CD4-positive, alpha-beta T cell (primary cell): ENCODE data around the gene DCAF12L1. TPM values are rescaled to one million over a fixed set of nuclear protein-coding genes. Genes with fewer than 3 reads are reported as not detected.

ENCODE experiments used
- ATAC-seq: fragments of 200-7000 bp; cut with Tn5 transposase; one replicate; pipeline ENCODE4 v1.10.0; 2022; ENCODE audit warnings: mild to moderate bottlenecking; ENCODE audit not compliant: poor library complexity
- CTCF ChIA-PET: fragments of 350-600 bp; sonication (Branson Sonifier 250); formaldehyde crosslinking; loops from one replicate; lab custom pipeline; 2021; ENCODE audit warnings: antibody characterized with exemption, inconsistent platforms; lab: Charles Lee
- POLR2A ChIA-PET: fragments of 350-600 bp; sonication (Branson Sonifier 250); formaldehyde crosslinking; loops from one replicate; lab custom pipeline; 2021; ENCODE audit warnings: antibody characterized with exemption, inconsistent platforms; lab: Charles Lee
- DNase-seq, 14 experiments: peaks; one replicate each; pipeline ENCODE4 v3.0.0-alpha.2; 2013 to 2020; ENCODE audit warnings: mixed read lengths in 2 of 14
- H3K27ac ChIP-seq, 2 donors: one replicate each; pipeline versions ENCODE4 v1.5.1 to v1.7.0; 2013; ENCODE audit warnings: low read length in 2 of 2, low read depth in 1 of 2, mild to moderate bottlenecking in 1 of 2
- H3K27me3 ChIP-seq, 2 experiments: 1 replicate in 1 of 2; 2 replicates in 1 of 2; pipeline versions ENCODE4 v1.6.1 to v1.7.0; 2013; ENCODE audit warnings: low read length in 2 of 2, control low read depth in 1 of 2, mild to moderate bottlenecking in 1 of 2, moderate library complexity in 1 of 2; ENCODE audit not compliant: insufficient read depth in 2 of 2, control insufficient read depth in 1 of 2
- H3K36me3 ChIP-seq: one replicate; pipeline ENCODE4 v1.6.1; 2013; ENCODE audit warnings: low read length, control low read depth; ENCODE audit not compliant: insufficient read depth
- H3K4me1 ChIP-seq: one replicate; pipeline ENCODE4 v1.6.1; 2013; ENCODE audit warnings: low read length, control low read depth; ENCODE audit not compliant: insufficient read depth
- H3K4me3 ChIP-seq: one replicate; pipeline ENCODE4 v1.5.1; 2013; ENCODE audit warnings: mild to moderate bottlenecking, low read length, moderate library complexity
- H3K9me3 ChIP-seq, 2 experiments: 1 replicate in 1 of 2; 2 replicates in 1 of 2; pipeline versions ENCODE4 v1.6.1 to v1.7.0; 2013; ENCODE audit warnings: low read length in 2 of 2, mild to moderate bottlenecking in 2 of 2, control low read depth in 1 of 2, moderate library complexity in 1 of 2; ENCODE audit not compliant: control insufficient read depth in 1 of 2, insufficient read depth in 1 of 2
- H3K27ac Mint-ChIP-seq: one replicate; pipeline ENCODE4 v1.8.0; 2020; ENCODE audit warnings: mixed read lengths
- H3K27me3 Mint-ChIP-seq: one replicate; pipeline ENCODE4 v1.8.0; 2021; ENCODE audit warnings: mixed read lengths
- H3K36me3 Mint-ChIP-seq: one replicate; pipeline ENCODE4 v1.8.0; 2021; ENCODE audit warnings: low read depth, mixed read lengths
- H3K4me1 Mint-ChIP-seq: one replicate; pipeline ENCODE4 v1.8.0; 2021; ENCODE audit warnings: low read depth, mixed read lengths
- H3K4me3 Mint-ChIP-seq: one replicate; pipeline ENCODE4 v1.8.0; 2020; ENCODE audit warnings: mild to moderate bottlenecking, mixed read lengths
- H3K9me3 Mint-ChIP-seq: one replicate; pipeline ENCODE4 v1.8.0; 2020; ENCODE audit warnings: mixed read lengths
- CTCF ChIP-seq: fragments of 200-600 bp; IDR thresholded peaks from one replicate; pipeline ENCODE4 v1.8.0; 2022; ENCODE audit warnings: antibody characterized with exemption, mild to moderate bottlenecking
- intact Hi-C, 2 experiments: fragments of 100-400 bp; cut with DNase I in 1 of 2; cut with micrococcal nuclease in 1 of 2; formaldehyde crosslinking; loops; one replicate each; pipeline versions ENCODE4 v1.15.1 to v1.9.0; 2023 to 2025; cut with DNase I, micrococcal nuclease
- total RNA-seq, 174 experiments: library from RNA in 2 of 174; stranded (reverse) in 2 of 174; gene quantifications; one replicate each; pipeline ENCODE4 v1.2.3 and lab custom pipeline; 2021 to 2026

The DCAF12L1 gene
- total RNA-seq, 2 experiments from 2014 or later, result not detected

GRCh38 chrX:126557151-126557550, 4.5 kb upstream of the DCAF12L1 start:
- Mint-ChIP-seq H3K27me3 (no peaks in the 10 kb centered on the region), H3K4me1 (no peaks in the 10 kb centered on the region), H3K9me3 (no peaks in the 10 kb centered on the region), H3K36me3 (no peaks in the 10 kb centered on the region), H3K27ac (no peak overlapping the region), H3K4me3 (no peak overlapping the region)
- ChIA-PET POLR2A (no interaction called here), CTCF (no interaction called here)
- H3K27me3 ChIP-seq, result no peaks in the 10 kb centered on the region
- no peak overlapping the region for H3K27ac ChIP-seq
- DNase-seq (no peak), ATAC-seq (no peak)
- intact Hi-C loops, result no loop called here
- no peak overlapping the region for H3K4me3 ChIP-seq
- H3K36me3 ChIP-seq, result no peaks in the 10 kb centered on the region
- TF ChIP-seq CTCF, result no peak
- peaks cover 0 to 7% of the 10 kb centered on the region in 2 experiments for H3K9me3 ChIP-seq
- no peaks in the 10 kb centered on the region for H3K4me1 ChIP-seq

GRCh38 chrX:126551725-126552312, 795 bp downstream of the DCAF12L1 start:
- H3K36me3 ChIP-seq, result no peaks in the 10 kb centered on the region
- no peak overlapping the region for H3K27ac ChIP-seq
- no peaks in the 10 kb centered on the region for H3K27me3 ChIP-seq
- H3K9me3 ChIP-seq, result peaks cover 0 to 18% of the 10 kb centered on the region in 2 experiments
- DNase-seq (no peak), ATAC-seq (no peak)
- Mint-ChIP-seq H3K27me3 (no peaks in the 10 kb centered on the region), H3K4me1 (no peaks in the 10 kb centered on the region), H3K4me3 (no peak overlapping the region), H3K9me3 (no peaks in the 10 kb centered on the region), H3K27ac (no peak overlapping the region), H3K36me3 (no peaks in the 10 kb centered on the region)
- H3K4me3 ChIP-seq, result no peak overlapping the region
- POLR2A ChIA-PET, result no interaction called here
- H3K4me1 ChIP-seq, result no peaks in the 10 kb centered on the region
- CTCF ChIA-PET, result no interaction called here
- intact Hi-C loops, result no loop called here
- no peak for TF ChIP-seq CTCF

- Histone ChIP-seq H3K27ac (no peak overlapping the region), H3K4me1 (no peaks in the 10 kb centered on the region), H3K9me3 (peaks cover 0 to 18% of the 10 kb centered on the region in 2 experiments), H3K4me3 (no peak overlapping the region), H3K36me3 (no peaks in the 10 kb centered on the region), H3K27me3 (no peaks in the 10 kb centered on the region)
- H3K4me3 Mint-ChIP-seq, result no peak overlapping the region
- no peaks in the 10 kb centered on the region for H3K27me3 Mint-ChIP-seq
- ChIA-PET CTCF (no interaction called here), POLR2A (no interaction called here)
- ATAC-seq (no peak), DNase-seq (no peak)
- no peaks in the 10 kb centered on the region for H3K36me3 Mint-ChIP-seq
- no peaks in the 10 kb centered on the region for H3K4me1 Mint-ChIP-seq
- no peak for TF ChIP-seq CTCF
- H3K9me3 Mint-ChIP-seq, result no peaks in the 10 kb centered on the region
- no peak overlapping the region for H3K27ac Mint-ChIP-seq
- intact Hi-C loops, result no loop called here
Measured at GRCh38 chrX:126551306-126551705, 1.3 kb downstream of the DCAF12L1 start.
